Psoas muscle (tissue), 8 donors: ENCODE measurements around the gene CRAT. TPM values are rescaled to one million over a fixed set of nuclear protein-coding genes. Genes with fewer than 3 reads are reported as not detected.

ENCODE experiments used
- ATAC-seq, 4 donors: fragments of 200-7000 bp; cut with Tn5 transposase; one replicate each; pipeline ENCODE4 v1.9.1; 2020; ENCODE audit warnings: moderate library complexity in 3 of 4, mild to moderate bottlenecking in 2 of 4
- DNase-seq, 2 donors: peaks; one replicate each; pipeline ENCODE4 v3.0.0-alpha.2; 2020
- H3K27ac ChIP-seq: fragments of 200-600 bp; one replicate; pipeline ENCODE4 v1.8.0; 2022
- H3K27me3 ChIP-seq, 3 donors: fragments of 200-600 bp in 1 of 3; one replicate each; pipeline versions ENCODE4 v1.6.1 to v1.8.0; 2013 to 2022; ENCODE audit warnings: low read length in 2 of 3, mild to moderate bottlenecking in 2 of 3, moderate library complexity in 1 of 3; ENCODE audit not compliant: insufficient read depth in 3 of 3
- H3K36me3 ChIP-seq, 2 donors: fragments of 200-600 bp in 1 of 2; one replicate each; pipeline versions ENCODE4 v1.6.1 to v1.8.0; 2013 to 2022; ENCODE audit warnings: low read depth in 1 of 2, mild to moderate bottlenecking in 1 of 2, moderate library complexity in 1 of 2; ENCODE audit not compliant: insufficient read depth in 1 of 2
- H3K4me1 ChIP-seq: fragments of 200-600 bp; one replicate; pipeline ENCODE4 v1.8.0; 2022
- H3K4me3 ChIP-seq: fragments of 200-600 bp; one replicate; pipeline ENCODE4 v1.8.0; 2022; ENCODE audit warnings: mild to moderate bottlenecking
- H3K9me3 ChIP-seq: fragments of 200-600 bp; one replicate; pipeline ENCODE4 v1.8.0; 2022
- CTCF ChIP-seq: fragments of 200-600 bp; IDR thresholded peaks from one replicate; pipeline ENCODE4 v1.8.0; 2022; ENCODE audit warnings: antibody characterized with exemption
- WGBS, 3 donors: extraction: QIAGEN DNeasy Blood & Tissue Kit; methylation state at CpG; one replicate each; pipeline versions ENCODE4 v1.1.6 to v1.1.7; 2013; 5-methylcytosine and 5-hydroxymethylcytosine counted together
- intact Hi-C, 2 donors: fragments of 100-400 bp; cut with DNase I; formaldehyde crosslinking; loops; one replicate each; pipeline versions ENCODE4 v1.11.0 to v1.14.2; 2022
- polyA plus RNA-seq, 3 donors: library from polyadenylated mRNA; stranded (reverse); fragments of 200-250 nt; gene quantifications; one replicate each; pipeline ENCODE4 v1.2.3, GENCODE V29; 2013
- total RNA-seq, 4 donors: library from RNA; stranded (reverse); fragmentation: NEBNext Ultra II Directional in 2 of 4; extraction: Animal tissue kit (Norgen Biotek cat#: 25700) in 2 of 4; gene quantifications; one replicate each; pipeline versions ENCODE4 v1.2.1 to v1.2.4, GENCODE V29; 2021 to 2023
- donor health status: healthy with polysubstance abuse.
- donor health status: DM: no; HTN: no; CAD: no; lungs with moderate emphysema.
- donor health status: Bipolar disorder and iron deficiency.
- donor health status: healthy.
- donor health status: DM: yes; HTN: yes; CAD: no.
- donor health status: DM: no; HTN: no; CAD: no.
- donor health status: DM: no; HTN: no; CAD: no.
- donor health status: DM: yes; HTN: yes; CAD: no.

The CRAT gene
- total and polyA plus RNA-seq, 7 donors: 88.7 to 229 (median 123) TPM

- no peak for ATAC-seq
- Histone ChIP-seq H3K9me3 (no peaks in the 10 kb centered on the region), H3K4me1 (peaks cover 82% of the 10 kb centered on the region), H3K4me3 (peak overlapping the region; percentile 67), H3K27me3 (no peaks in the 10 kb centered on the region), H3K27ac (peak overlapping the region; percentile 98), H3K36me3 (peaks cover 0 to 33% of the 10 kb centered on the region in 2 donors)
- WGBS, 3 donors: 46 to 51% (median 47%) methylated on average over 15 of the region's 15 CpGs
- intact Hi-C loops: loop anchor here in 1 of 2 donors (10.0 kb wide), 1 partner anchor 642 kb away; no protein-coding TSS in a partner anchor
- no peak for DNase-seq
- no peak for TF ChIP-seq CTCF
Observed at GRCh38 chr9:129142138-129142935, 31.7 kb upstream of the CRAT start.

- intact Hi-C loops: loop anchor here (2.0 to 10.0 kb wide), 2 partner anchors 347 to 643 kb away; no protein-coding TSS in a partner anchor
- peak overlapping the region; percentile 67 for H3K4me3 ChIP-seq
- no peaks in the 10 kb centered on the region for H3K9me3 ChIP-seq
- peaks cover 0 to 38% of the 10 kb centered on the region in 2 donors for H3K36me3 ChIP-seq
- 4 to 8% (median 4%) methylated on average over 12 to 13 of the region's 13 CpGs for WGBS, 3 donors
- no peak for TF ChIP-seq CTCF
- peak; percentile 44 to 70 for DNase-seq
- H3K27ac ChIP-seq: peak overlapping the region; percentile 98
- H3K27me3 ChIP-seq: no peaks in the 10 kb centered on the region
- peaks cover 72% of the 10 kb centered on the region for H3K4me1 ChIP-seq
- peak in 1 of 4 donors; percentile 16 for ATAC-seq
Observed at GRCh38 chr9:129141066-129142041, 30.8 kb upstream of the CRAT start.

GRCh38 chr9:129140397-129141065 is 29.9 kb upstream of the CRAT start:
- intact Hi-C loops: loop anchor here (2.0 to 10.0 kb wide), 2 partner anchors 348 to 644 kb away; no protein-coding TSS in a partner anchor
- Histone ChIP-seq H3K36me3 (peaks cover 0 to 44% of the 10 kb centered on the region in 2 donors), H3K9me3 (no peaks in the 10 kb centered on the region), H3K4me3 (peak overlapping the region; percentile 67), H3K4me1 (peaks cover 63% of the 10 kb centered on the region), H3K27ac (peak overlapping the region; percentile 98), H3K27me3 (no peaks in the 10 kb centered on the region)
- peak; percentile 45 to 69 for DNase-seq
- WGBS, 3 donors: 2 to 7% (median 6%) methylated on average over 8 of the region's 8 CpGs
- ATAC-seq: peak in 3 of 4 donors; percentile 17 to 31 (median 21)
- TF ChIP-seq CTCF: no peak

- peaks cover 0 to 49% of the 10 kb centered on the region in 2 donors for H3K36me3 ChIP-seq
- no peak for TF ChIP-seq CTCF
- no peaks in the 10 kb centered on the region for H3K9me3 ChIP-seq
- peaks cover 58% of the 10 kb centered on the region for H3K4me1 ChIP-seq
- intact Hi-C loops: loop anchor here (2.0 to 10.0 kb wide), 6 partner anchors 35 to 645 kb away; no protein-coding TSS in a partner anchor
- WGBS, 3 donors: 0 to 1% (median 0%) methylated on average over 11 of the region's 11 CpGs
- peak overlapping the region; percentile 98 for H3K27ac ChIP-seq
- H3K27me3 ChIP-seq: no peaks in the 10 kb centered on the region
- peak; percentile 95 for DNase-seq
- peak; percentile 83 to 85 (median 85) for ATAC-seq
- peak overlapping the region; percentile 67 for H3K4me3 ChIP-seq
Observed at GRCh38 chr9:129139993-129140396, 29.4 kb upstream of the CRAT start.
